Naive B cell (primary cell): Measurements from ENCODE around the gene PHLDA2. TPM values are rescaled to one million over a fixed set of nuclear protein-coding genes. Genes with fewer than 3 reads are reported as not detected.
A peak's percentile ranks its signal among the peaks of the same experiment; 100 is the strongest.
"Not testable (repeated sequence)": the region's sequence is repeated elsewhere in the genome, so short reads cannot be mapped to it uniquely, and the experiment has no call there.

Source experiments
- ATAC-seq, 2 donors: fragments of 150-1000 bp; cut with Tn5 transposase; 2 replicates each; pipeline ENCODE4 v1.10.0; 2021; ENCODE audit warnings: low read depth in 2 of 2, mild to moderate bottlenecking in 2 of 2, moderate library complexity in 2 of 2
- DNase-seq: peaks from one replicate; pipeline ENCODE4 v3.0.0; 2022
- H3K27ac Mint-ChIP-seq, 6 donors: one replicate each; pipeline ENCODE4 v1.8.0; 2020 to 2022; ENCODE audit warnings: mild to moderate bottlenecking in 6 of 6, mixed read lengths in 6 of 6, moderate library complexity in 5 of 6, inconsistent platforms in 2 of 6
- H3K27me3 Mint-ChIP-seq, 3 donors: one replicate each; pipeline ENCODE4 v1.8.0; 2021 to 2022; ENCODE audit warnings: mixed read lengths in 3 of 3, mild to moderate bottlenecking in 1 of 3
- H3K36me3 Mint-ChIP-seq, 2 donors: one replicate each; pipeline ENCODE4 v1.8.0; 2020 to 2022; ENCODE audit warnings: mixed read lengths in 2 of 2, inconsistent platforms in 1 of 2, mild to moderate bottlenecking in 1 of 2
- H3K4me1 Mint-ChIP-seq, 3 donors: one replicate each; pipeline ENCODE4 v1.8.0; 2020 to 2022; ENCODE audit warnings: mixed read lengths in 3 of 3, inconsistent platforms in 1 of 3, mild to moderate bottlenecking in 1 of 3, moderate library complexity in 1 of 3
- H3K4me3 Mint-ChIP-seq, 8 donors: one replicate each; pipeline ENCODE4 v1.8.0; 2020 to 2022; ENCODE audit warnings: mild to moderate bottlenecking in 8 of 8, mixed read lengths in 8 of 8, moderate library complexity in 8 of 8, inconsistent platforms in 2 of 8
- H3K9me3 Mint-ChIP-seq, 7 donors: one replicate each; pipeline ENCODE4 v1.8.0; 2020 to 2022; ENCODE audit warnings: mixed read lengths in 7 of 7, mild to moderate bottlenecking in 5 of 7, inconsistent platforms in 2 of 7, moderate library complexity in 1 of 7
- polyA plus RNA-seq, 6 donors: library from polyadenylated mRNA; unstranded; fragments of 300-500 nt; fragmentation: Illumina TruSeq; gene quantifications; one replicate each; pipeline ENCODE4 v1.2.3, GENCODE V29; 2021; ENCODE audit warnings: low read depth in 6 of 6

Gene PHLDA2
- polyA plus RNA-seq, 6 donors from 2014 or later, result not detected

DNA sequence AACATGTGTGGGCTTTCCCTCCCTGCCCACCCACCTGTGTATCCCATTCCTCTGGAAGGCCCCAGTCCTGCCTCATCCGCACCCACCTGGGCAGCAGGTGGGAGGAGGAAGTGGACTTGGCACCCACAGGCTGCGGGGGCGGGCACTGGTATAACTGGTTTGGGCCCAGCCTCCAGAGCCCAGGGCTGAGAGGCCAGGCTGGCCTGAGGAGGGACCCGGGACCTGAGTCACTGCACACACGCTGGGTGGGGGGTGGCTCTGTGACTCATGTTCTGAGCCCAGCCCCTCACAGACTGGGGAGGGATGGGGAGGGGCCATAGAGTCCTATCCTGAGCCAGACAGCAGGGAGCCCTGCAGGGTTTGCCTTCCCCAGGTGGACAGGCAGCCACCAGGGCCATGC is 16.7 kb downstream of the PHLDA2 start:
- Mint-ChIP-seq H3K4me1 (peaks cover 17 to 20% (median 17%) of the 10 kb centered on the region in 3 donors), H3K9me3 (no peaks in the 10 kb centered on the region), H3K27ac (no peak overlapping the region), H3K27me3 (peaks cover 0 to 29% (median 4%) of the 10 kb centered on the region in 3 donors), H3K4me3 (no peak overlapping the region), H3K36me3 (no peaks in the 10 kb centered on the region)
- ATAC-seq (no peak), DNase-seq (no peak)

DNA sequence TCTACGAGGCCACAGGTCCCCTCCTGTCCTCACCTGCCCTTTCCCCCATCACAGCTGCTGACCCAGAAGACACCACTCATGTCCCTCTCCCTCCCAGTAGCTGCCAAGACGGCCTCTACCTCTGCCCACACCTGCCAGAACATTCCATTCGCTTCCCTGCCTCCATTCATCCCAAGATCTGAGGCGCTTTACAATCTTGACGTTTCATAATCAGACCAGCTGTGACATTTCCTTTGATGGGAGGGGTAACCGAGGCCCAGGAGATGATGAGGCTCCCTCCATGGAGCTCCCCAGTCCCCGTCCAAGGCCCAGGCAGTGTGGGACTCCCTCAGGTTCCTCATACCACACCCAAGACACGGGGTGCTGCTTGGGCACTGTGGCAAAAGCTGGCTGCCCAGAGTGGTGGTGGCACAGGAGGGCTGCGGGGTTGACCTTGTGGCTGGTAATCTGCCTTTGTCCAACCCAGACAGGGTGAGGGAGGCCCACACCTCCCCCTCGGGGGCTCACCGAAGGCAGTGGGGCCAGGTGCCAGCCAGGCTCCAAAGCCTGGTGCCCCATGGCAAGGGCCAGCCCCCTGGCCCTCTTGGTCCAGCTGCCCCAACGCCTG is 17.3 kb downstream of the PHLDA2 start:
- no peak overlapping the region for H3K27ac Mint-ChIP-seq
- no peak for DNase-seq
- peaks cover 0 to 33% (median 4%) of the 10 kb centered on the region in 3 donors for H3K27me3 Mint-ChIP-seq
- no peak for ATAC-seq
- peaks cover 17 to 20% (median 17%) of the 10 kb centered on the region in 3 donors for H3K4me1 Mint-ChIP-seq
- H3K36me3 Mint-ChIP-seq, result no peaks in the 10 kb centered on the region
- H3K4me3 Mint-ChIP-seq, result no peak overlapping the region
- H3K9me3 Mint-ChIP-seq, result peaks cover 0 to 3% (median 0%) of the 10 kb centered on the region in 7 donors

DNA sequence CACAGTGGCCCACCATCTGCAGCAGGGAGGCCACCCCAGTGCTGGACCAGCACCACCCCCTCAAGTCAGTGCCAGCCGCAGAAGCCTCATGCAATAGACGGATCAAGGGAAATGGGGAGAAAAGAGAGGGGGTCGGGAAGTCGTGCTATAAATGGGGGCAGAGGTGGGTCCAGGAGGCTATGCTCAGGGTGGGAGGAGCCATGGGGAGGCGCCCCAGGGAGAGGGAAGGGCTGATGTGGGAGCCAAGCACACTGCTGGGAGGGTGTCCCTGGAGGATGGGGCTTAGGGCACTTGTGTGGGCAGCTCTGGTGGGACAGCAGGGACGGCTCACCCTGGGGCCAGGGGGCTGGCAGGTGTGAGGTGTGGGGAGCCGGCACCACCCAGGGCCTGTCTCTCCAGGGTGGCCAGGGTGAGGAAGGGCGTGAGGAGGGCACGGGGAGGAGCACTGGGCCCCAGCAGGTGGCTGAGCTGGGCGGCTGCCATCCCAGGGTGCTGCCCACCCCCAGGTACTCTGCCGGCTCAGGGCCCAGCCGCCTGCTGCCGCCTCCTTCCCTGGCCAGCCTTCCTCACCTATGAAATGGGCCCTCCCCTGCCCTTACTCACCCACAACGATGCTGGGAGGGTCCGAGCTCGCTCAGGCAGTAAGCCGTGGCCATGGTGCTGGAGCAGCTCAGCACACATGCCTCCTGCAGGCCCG is 18.0 kb downstream of the PHLDA2 start:
- no peak for ATAC-seq
- Mint-ChIP-seq H3K27ac (no peak overlapping the region), H3K4me1 (peaks cover 17 to 20% (median 17%) of the 10 kb centered on the region in 3 donors)

DNA sequence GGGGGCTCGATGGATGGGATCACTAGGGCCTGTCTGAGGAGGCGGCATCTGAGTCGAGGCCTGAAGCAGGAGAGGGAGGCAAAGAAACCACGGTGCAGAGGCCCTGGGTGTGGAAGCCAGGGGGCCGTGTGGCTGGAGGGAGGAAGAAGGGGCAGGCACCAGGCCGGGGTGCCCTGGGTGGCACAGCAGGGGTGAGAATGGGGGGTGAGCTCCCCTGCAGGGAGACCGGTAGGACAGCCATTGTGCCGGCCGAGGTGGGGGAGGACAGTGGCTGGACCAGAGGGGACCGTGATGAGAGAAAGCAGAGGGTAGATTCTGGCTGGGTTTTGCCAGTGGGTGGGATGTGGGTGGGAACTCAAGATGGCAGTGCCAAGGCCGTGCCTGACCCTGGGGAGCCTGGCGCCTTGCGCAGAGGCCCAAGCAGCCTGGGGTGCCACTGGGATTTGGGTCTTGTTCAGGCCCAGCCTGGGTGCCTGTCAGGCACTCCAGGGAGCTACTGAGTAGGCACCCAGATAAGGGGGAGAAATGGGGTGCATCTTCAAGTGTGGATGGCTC is 18.7 kb downstream of the PHLDA2 start:
- peaks cover 17 to 20% (median 17%) of the 10 kb centered on the region in 3 donors for H3K4me1 Mint-ChIP-seq
- H3K36me3 Mint-ChIP-seq, result peaks cover 0 to 6% of the 10 kb centered on the region in 2 donors
- peak overlapping the region in 1 of 6 donors; percentile 62 for H3K27ac Mint-ChIP-seq
- no peak overlapping the region for H3K4me3 Mint-ChIP-seq
- no peak for DNase-seq
- peaks cover 0 to 5% (median 3%) of the 10 kb centered on the region in 7 donors for H3K9me3 Mint-ChIP-seq
- no peak for ATAC-seq
- peaks cover 0 to 39% (median 4%) of the 10 kb centered on the region in 3 donors for H3K27me3 Mint-ChIP-seq

More for the DNA sequence above, 18.0 kb downstream of the PHLDA2 start:
- no peak overlapping the region for H3K4me3 Mint-ChIP-seq
- peaks cover 0 to 3% (median 0%) of the 10 kb centered on the region in 7 donors for H3K9me3 Mint-ChIP-seq
- no peaks in the 10 kb centered on the region for H3K36me3 Mint-ChIP-seq
- H3K27me3 Mint-ChIP-seq, result peaks cover 0 to 33% (median 4%) of the 10 kb centered on the region in 3 donors
- no peak for DNase-seq

DNA sequence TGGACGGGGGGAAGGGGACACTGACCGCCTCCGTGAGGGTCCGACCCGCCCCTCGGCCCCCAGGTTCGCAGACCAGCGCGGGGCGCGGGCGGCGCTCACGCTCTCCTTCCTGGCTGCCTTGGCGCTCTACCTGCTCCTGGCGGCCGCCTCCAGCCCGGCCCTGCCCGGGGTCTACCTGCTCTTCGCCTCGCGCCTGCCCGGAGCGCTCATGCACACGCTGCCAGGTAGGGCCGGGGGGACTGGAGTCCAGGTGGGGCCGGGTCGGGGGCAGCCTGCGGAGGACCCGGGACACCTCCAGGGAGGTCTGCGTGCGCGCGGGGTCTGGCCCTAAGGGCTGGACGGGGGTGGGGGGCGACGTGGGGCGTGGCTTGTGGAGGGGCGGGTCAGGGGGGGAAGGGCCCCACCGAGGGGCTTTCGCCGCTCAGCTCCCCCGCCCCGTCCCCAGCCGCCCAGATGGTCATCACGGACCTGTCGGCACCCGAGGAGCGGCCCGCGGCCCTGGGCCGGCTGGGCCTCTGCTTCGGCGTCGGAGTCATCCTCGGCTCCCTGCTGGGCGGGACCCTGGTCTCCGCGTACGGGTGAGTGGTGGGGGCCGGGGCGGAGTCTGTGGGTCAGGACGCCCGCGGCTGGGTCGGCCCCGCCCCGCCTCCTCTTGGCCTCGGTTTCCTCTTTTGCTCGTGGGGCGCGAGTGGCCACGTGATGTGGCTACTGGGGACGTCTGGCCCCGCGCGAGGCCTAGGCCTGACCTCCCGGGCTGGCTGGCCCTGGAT is 19.9 kb downstream of the PHLDA2 start:
- Mint-ChIP-seq H3K36me3 (peaks cover 0 to 17% of the 10 kb centered on the region in 2 donors), H3K9me3 (peaks cover 0 to 10% (median 6%) of the 10 kb centered on the region in 7 donors), H3K4me3 (no peak overlapping the region), H3K27ac (no peak overlapping the region), H3K4me1 (peaks cover 12 to 22% (median 14%) of the 10 kb centered on the region in 3 donors), H3K27me3 (peaks cover 4 to 50% (median 8%) of the 10 kb centered on the region in 3 donors)
- ATAC-seq (no peak), DNase-seq (no peak)

DNA sequence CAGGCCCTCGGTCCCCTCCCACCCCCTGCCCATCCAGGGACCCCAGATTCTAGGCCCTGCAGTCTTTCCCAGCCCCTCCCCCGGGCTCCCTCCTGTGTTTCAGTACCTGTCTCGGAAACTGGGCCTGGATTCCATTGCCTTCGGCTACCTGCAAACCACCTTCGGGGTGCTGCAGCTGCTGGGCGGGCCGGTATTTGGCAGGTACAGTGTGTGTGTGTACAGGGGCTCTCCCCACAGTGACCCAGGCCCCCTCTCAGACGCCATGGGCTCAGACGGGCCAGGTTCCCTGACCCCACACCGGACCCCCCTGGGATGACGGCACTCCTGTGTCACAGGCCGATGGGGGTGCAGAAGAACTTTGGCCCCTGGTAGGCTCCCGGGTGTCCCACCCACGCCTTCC is 21.1 kb downstream of the PHLDA2 start:
- no peak for ATAC-seq
- DNase-seq, result no peak
- Mint-ChIP-seq H3K4me1 (peaks cover 2 to 17% (median 10%) of the 10 kb centered on the region in 3 donors), H3K4me3 (no peak overlapping the region), H3K27ac (no peak overlapping the region), H3K36me3 (peaks cover 0 to 17% of the 10 kb centered on the region in 2 donors), H3K27me3 (peaks cover 4 to 60% (median 8%) of the 10 kb centered on the region in 3 donors), H3K9me3 (peaks cover 0 to 10% (median 6%) of the 10 kb centered on the region in 7 donors)

DNA sequence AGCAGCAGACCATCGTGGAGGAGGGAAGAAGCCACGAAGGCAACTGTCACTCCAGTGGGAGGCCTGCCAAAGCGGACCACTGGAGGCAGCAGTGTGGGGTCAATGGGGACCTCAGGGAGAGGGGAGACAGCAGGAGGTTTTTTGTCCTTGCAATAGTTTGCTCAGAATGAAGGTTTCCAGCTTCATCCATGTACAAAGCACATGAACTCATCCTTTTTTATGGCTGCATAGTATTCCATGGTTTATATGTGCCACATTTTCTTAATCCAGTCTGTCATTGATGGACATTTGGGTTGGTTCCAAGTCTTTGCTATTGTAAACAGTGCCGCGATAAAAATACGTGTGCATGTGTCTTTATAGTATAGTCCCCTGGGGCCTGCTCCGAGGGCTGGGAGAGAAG is 23.9 kb downstream of the PHLDA2 start:
- Mint-ChIP-seq H3K27me3 (peaks cover 0 to 45% (median 8%) of the 10 kb centered on the region in 3 donors), H3K36me3 (peaks cover 0 to 17% of the 10 kb centered on the region in 2 donors), H3K4me1 (peaks cover 8 to 23% (median 9%) of the 10 kb centered on the region in 3 donors)
- not testable (repeated sequence) for ATAC-seq, H3K4me3 Mint-ChIP-seq, H3K9me3 Mint-ChIP-seq, DNase-seq, H3K27ac Mint-ChIP-seq

DNA sequence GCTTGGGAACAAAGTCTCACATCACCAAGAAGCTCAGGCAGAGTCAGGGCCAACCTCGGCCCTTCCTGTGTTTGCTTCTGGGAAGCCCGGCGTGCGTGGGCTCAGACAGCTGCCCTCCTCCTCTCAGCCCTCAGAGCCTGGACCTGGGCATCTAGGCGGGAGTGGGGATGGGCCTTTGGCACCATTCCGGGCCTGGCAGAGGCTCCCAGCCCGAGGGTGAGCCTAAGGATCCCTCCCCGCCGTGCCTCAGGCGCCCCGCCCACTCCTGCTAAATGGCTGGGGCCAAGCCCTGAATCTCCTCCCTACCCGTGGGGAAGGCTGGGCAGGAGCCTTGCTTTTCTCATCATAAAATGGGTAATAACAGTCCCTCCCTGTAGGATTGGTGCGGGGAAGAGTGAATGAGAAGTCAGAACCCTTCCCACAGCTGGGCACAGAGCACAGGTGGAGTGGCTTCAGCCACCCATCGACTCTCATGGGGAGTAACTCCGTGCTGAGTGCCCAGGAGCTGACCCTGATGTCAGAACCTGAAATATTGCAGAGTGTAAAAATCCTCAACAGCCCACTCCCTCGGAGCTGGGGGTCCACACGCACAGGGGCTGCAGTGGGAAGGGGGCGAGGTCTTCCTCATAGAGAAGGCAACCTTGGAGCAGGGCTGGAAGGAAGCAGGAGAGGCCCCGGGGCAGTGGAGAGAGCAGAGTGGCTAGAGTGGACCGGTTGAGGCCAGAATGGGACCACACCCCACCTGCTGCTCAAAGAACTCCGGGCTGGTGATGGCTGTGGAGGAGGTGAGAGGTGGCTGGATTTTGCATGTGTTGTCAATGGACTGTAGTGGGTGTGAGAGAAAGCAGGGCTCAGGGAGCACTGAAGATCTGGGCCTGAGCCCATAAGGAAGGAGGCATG is 24.8 kb downstream of the PHLDA2 start:
- ATAC-seq, result no peak
- H3K36me3 Mint-ChIP-seq, result peaks cover 0 to 17% of the 10 kb centered on the region in 2 donors
- peaks cover 0 to 10% (median 6%) of the 10 kb centered on the region in 7 donors for H3K9me3 Mint-ChIP-seq
- DNase-seq, result no peak
- H3K4me1 Mint-ChIP-seq, result peaks cover 12 to 28% (median 12%) of the 10 kb centered on the region in 3 donors
- H3K27me3 Mint-ChIP-seq, result peaks cover 0 to 49% (median 8%) of the 10 kb centered on the region in 3 donors
- no peak overlapping the region for H3K27ac Mint-ChIP-seq
- H3K4me3 Mint-ChIP-seq, result peak overlapping the region in 5 of 8 donors; percentile 40 to 77 (median 69)

DNA sequence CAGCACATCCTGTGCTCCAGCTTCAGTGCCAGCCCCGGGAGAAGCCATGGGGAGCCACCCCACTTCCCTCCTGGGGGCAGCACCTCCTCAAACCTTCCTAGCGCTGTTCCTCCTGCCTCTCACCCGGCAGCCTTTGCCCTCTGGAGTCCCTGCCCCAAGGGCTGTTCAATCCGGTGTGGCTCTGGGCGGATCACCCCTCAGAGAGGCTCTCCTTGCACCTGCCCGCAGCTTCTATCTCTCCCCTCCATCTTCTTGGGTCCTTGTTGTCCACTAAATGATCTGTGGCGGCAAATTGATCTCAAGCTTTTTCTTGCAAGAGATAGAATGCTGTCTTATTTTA is 25.6 kb downstream of the PHLDA2 start:
- H3K27me3 Mint-ChIP-seq, result peaks cover 0 to 55% (median 8%) of the 10 kb centered on the region in 3 donors
- H3K4me3 Mint-ChIP-seq, result peak overlapping the region in 7 of 8 donors; percentile 55 to 90 (median 75)
- peaks cover 16 to 30% (median 20%) of the 10 kb centered on the region in 3 donors for H3K4me1 Mint-ChIP-seq
- ATAC-seq, result no peak
- no peak for DNase-seq
- peak overlapping the region in 1 of 6 donors; percentile 8 for H3K27ac Mint-ChIP-seq
- H3K9me3 Mint-ChIP-seq, result peaks cover 0 to 10% (median 6%) of the 10 kb centered on the region in 7 donors
- H3K36me3 Mint-ChIP-seq, result peaks cover 0 to 17% of the 10 kb centered on the region in 2 donors

DNA sequence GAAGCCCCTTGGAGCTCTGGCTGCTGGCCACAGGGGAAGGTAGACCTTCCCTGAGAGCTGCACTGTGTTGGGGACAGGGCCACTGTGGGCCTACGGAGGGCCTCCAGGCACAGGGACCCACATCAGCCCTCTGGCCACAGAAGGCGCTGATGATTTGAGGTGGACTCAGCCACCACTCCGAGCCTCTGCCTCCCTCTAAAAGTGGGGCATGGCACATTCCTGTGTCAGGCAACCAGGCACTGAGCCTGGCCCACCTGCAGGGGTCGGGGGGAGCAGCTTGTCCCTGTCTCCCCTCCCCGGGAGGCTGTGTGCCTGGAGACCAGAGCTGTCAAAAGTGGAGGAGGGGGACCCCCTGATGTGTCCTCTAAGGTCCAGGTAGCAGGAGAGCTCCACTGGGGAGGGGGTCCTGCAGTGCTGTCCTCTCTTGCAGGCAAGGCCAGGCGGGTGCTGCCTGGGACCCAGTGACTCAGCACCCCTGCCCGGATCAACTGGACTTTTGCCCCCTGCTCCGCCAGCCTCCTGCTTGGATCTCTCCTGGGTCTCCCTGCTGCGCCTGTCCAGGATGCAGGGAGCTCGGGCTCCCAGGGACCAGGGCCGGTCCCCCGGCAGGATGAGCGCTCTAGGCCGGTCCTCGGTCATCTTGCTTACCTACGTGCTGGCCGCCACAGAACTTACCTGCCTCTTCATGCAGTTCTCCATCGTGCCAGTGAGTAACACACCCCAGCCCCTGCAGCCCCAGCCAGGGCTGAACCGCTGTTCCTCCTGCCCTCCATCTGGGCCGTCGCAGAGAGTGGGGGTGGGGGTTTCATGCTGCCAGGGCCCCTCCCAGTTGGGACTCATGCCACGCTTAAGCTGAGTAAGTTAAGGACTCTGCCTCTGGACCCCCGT is 26.2 kb downstream of the PHLDA2 start:
- DNase-seq, result no peak
- Mint-ChIP-seq H3K4me1 (peaks cover 16 to 30% (median 23%) of the 10 kb centered on the region in 3 donors), H3K27ac (no peak overlapping the region), H3K4me3 (peak overlapping the region; percentile 68 to 90 (median 76)), H3K36me3 (peaks cover 0 to 17% of the 10 kb centered on the region in 2 donors), H3K9me3 (peaks cover 0 to 10% (median 6%) of the 10 kb centered on the region in 7 donors), H3K27me3 (peaks cover 0 to 55% (median 8%) of the 10 kb centered on the region in 3 donors)
- no peak for ATAC-seq

DNA sequence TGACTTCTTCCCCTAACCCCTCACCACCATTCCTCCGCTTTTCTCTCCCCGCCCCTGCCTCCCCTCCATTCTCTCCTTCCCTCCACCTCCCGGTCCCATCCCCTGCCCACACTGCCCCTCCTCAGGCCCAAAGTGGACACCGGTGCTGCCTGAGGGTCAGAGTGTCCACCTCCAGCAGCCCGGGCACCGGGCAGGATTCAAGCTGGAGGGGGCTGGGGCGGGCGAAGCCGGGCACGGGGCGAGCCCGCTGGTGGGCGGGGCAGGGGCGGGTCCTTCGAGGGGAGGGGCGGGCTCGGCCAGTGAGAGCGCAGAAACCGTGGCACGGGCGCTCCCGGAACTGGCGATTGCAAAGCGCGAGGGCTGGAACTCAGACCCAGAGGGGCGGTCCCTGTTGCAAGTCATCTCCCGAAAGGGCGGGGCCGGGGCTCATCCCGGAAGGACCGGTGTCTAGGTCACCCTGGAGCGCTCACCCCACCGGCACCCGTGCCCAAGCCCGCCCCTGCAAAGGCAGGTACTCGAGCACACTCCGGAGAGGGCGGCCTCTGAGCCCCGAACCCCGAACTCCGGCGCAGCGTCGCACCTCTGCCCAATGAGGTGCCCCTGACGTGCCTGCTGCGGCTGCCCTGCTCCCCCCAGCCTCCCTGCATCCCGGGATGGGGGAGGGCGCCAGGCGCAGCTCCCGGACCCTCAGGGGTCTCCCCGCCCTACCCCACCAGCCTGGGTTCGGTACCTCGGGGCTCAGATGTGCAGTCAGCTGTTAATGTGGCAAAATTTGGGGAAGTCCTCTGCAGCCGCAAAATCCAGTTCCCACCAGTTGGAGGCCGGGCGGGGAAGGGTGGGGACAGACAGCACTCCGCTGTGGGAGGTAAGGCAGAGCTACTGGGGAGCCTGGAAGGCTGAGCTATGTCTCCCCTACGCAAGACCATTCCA is 27.1 kb downstream of the PHLDA2 start:
- ATAC-seq, result peak; percentile 83 to 89
- no peak overlapping the region for H3K27ac Mint-ChIP-seq
- peak overlapping the region; percentile 16 to 90 (median 80) for H3K4me3 Mint-ChIP-seq
- H3K27me3 Mint-ChIP-seq, result peaks cover 0 to 53% (median 8%) of the 10 kb centered on the region in 3 donors
- DNase-seq, result peak; percentile 78
- peaks cover 16 to 30% (median 23%) of the 10 kb centered on the region in 3 donors for H3K4me1 Mint-ChIP-seq
- H3K36me3 Mint-ChIP-seq, result peaks cover 0 to 17% of the 10 kb centered on the region in 2 donors
- H3K9me3 Mint-ChIP-seq, result peaks cover 0 to 10% (median 6%) of the 10 kb centered on the region in 7 donors
